ENCODE measurements around the gene SCRT2.

- no peak for TF ChIP-seq GATA3 (IDR thresholded peaks at IDR 0.05; ENCODE audit: low read depth, low read length)
- peak; percentile 90 for TF ChIP-seq GATA2 (IDR thresholded peaks at IDR 0.05; ENCODE audit: low read depth, low read length)
Observed at GRCh38 chr20:699811-700338, 24.3 kb upstream of the SCRT2 start.

All from SH-SY5Y (cell line).